ENCODE measurements around the gene SMC6.

The SMC6 gene

GRCh38 chr2:17752246-17752645 is 1.4 kb downstream of the SMC6 start:
- peak overlapping the region; percentile 90 for H3K4me3 ChIP-seq (ENCODE audit: low read depth, low read length)
- no peaks in the 10 kb centered on the region for H3K27me3 ChIP-seq (replicated peaks)
- in situ Hi-C loops (cut with HindIII; ENCODE audit: low pct_ligation_motif_present, low sequenced_read_pairs) = no loop called here
- no peak overlapping the region for H3K27ac ChIP-seq
- DNase-seq = no peak
- TF ChIP-seq CTCF (IDR thresholded peaks at IDR 0.05; ENCODE audit: low read depth, low read length, missing control alignments) = no peak
- no peaks in the 10 kb centered on the region for H3K36me3 ChIP-seq (replicated peaks)

- TF ChIP-seq CTCF (IDR thresholded peaks at IDR 0.05; ENCODE audit: low read depth, low read length, missing control alignments) = no peak
- Histone ChIP-seq H3K27me3 (replicated peaks) (no peaks in the 10 kb centered on the region), H3K36me3 (replicated peaks) (no peaks in the 10 kb centered on the region), H3K4me3 (ENCODE audit: low read depth, low read length) (no peak overlapping the region), H3K27ac (no peak overlapping the region)
- in situ Hi-C loops (cut with HindIII; ENCODE audit: low pct_ligation_motif_present, low sequenced_read_pairs) = no loop called here
- no peak for DNase-seq
These were observed 3.7 kb downstream of the SMC6 start for GRCh38 chr2:17749753-17750438.

- in situ Hi-C loops (cut with HindIII; ENCODE audit: low pct_ligation_motif_present, low sequenced_read_pairs) = no loop called here
- TF ChIP-seq CTCF (IDR thresholded peaks at IDR 0.05; ENCODE audit: low read depth, low read length, missing control alignments) = no peak
These were observed 4.9 kb downstream of the SMC6 start for GRCh38 chr2:17748745-17749144.

GRCh38 chr2:17747684-17748452 is 5.7 kb downstream of the SMC6 start:
- TF ChIP-seq CTCF (IDR thresholded peaks at IDR 0.05; ENCODE audit: low read depth, low read length, missing control alignments) = no peak
- Histone ChIP-seq H3K4me3 (ENCODE audit: low read depth, low read length) (no peak overlapping the region), H3K27ac (no peak overlapping the region), H3K27me3 (replicated peaks) (no peaks in the 10 kb centered on the region), H3K36me3 (replicated peaks) (peaks cover 10% of the 10 kb centered on the region)
- in situ Hi-C loops (cut with HindIII; ENCODE audit: low pct_ligation_motif_present, low sequenced_read_pairs) = no loop called here
- no peak for DNase-seq

More at GRCh38 chr2:17748745-17749144, 4.9 kb downstream of the SMC6 start:
- DNase-seq = no peak
- H3K27me3 ChIP-seq (replicated peaks) = no peaks in the 10 kb centered on the region
- no peak overlapping the region for H3K4me3 ChIP-seq (ENCODE audit: low read depth, low read length)
- peaks cover 10% of the 10 kb centered on the region for H3K36me3 ChIP-seq (replicated peaks)
- no peak overlapping the region for H3K27ac ChIP-seq

GRCh38 chr2:17740203-17740602 is 13.4 kb downstream of the SMC6 start:
- Histone ChIP-seq H3K4me3 (ENCODE audit: low read depth, low read length) (no peak overlapping the region), H3K36me3 (replicated peaks) (peaks cover 26% of the 10 kb centered on the region), H3K27ac (no peak overlapping the region), H3K27me3 (replicated peaks) (no peaks in the 10 kb centered on the region)
- no peak for TF ChIP-seq CTCF (IDR thresholded peaks at IDR 0.05; ENCODE audit: low read depth, low read length, missing control alignments)
- in situ Hi-C loops (cut with HindIII; ENCODE audit: low pct_ligation_motif_present, low sequenced_read_pairs) = no loop called here
- DNase-seq = no peak

Data from brain microvascular endothelial cell (primary cell).